GM12874 (cell line): ENCODE measurements around the gene TSC22D1.

Experiments used
- TF ChIP-seq, protein P1 (sequence below): IDR thresholded peaks from 2 replicates; pipeline ENCODE4 v1.5.1; 2011; ENCODE audit warnings: low read depth, mild to moderate bottlenecking, control low read depth, low read length, moderate library complexity; ENCODE audit not compliant: insufficient read depth

The TSC22D1 gene

DNA sequence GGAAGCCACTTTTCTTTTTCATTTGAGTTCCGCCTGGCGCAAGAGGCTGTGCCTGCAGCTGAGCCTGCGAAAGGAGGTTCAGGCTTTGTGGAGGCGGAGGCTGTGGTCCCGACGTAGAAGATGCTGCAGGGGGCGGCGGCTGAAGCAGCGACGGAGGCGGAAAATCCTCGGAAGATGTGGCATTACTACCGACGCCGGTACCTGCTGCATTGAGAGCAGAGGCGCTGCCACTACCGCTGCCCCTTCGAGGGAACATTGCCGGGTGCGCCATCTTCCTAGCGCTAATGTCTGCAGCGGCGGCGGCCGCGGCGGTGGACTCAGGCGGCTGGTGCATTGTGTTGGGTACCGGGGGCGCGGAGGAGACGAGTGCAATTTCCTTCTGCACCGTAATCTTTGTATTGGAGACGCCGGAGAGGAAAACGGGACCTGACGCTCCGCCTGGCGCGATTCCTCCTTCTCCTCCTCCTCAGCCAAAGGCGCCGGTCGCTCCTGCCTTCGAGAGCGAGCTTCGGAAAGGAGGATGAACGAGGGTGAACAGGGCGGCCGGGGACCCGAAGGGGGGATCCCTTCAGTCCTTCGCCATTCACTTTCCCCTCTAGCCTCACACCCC is at the start of gene TSC22D1:
TSC22D1 (minus strand) TSS at position 590 of the 610 bp plus-strand sequence; CDS start at position 334, 256 bp downstream.
- TF ChIP-seq, protein P1, sequence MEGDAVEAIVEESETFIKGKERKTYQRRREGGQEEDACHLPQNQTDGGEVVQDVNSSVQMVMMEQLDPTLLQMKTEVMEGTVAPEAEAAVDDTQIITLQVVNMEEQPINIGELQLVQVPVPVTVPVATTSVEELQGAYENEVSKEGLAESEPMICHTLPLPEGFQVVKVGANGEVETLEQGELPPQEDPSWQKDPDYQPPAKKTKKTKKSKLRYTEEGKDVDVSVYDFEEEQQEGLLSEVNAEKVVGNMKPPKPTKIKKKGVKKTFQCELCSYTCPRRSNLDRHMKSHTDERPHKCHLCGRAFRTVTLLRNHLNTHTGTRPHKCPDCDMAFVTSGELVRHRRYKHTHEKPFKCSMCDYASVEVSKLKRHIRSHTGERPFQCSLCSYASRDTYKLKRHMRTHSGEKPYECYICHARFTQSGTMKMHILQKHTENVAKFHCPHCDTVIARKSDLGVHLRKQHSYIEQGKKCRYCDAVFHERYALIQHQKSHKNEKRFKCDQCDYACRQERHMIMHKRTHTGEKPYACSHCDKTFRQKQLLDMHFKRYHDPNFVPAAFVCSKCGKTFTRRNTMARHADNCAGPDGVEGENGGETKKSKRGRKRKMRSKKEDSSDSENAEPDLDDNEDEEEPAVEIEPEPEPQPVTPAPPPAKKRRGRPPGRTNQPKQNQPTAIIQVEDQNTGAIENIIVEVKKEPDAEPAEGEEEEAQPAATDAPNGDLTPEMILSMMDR = no peak

DNA sequence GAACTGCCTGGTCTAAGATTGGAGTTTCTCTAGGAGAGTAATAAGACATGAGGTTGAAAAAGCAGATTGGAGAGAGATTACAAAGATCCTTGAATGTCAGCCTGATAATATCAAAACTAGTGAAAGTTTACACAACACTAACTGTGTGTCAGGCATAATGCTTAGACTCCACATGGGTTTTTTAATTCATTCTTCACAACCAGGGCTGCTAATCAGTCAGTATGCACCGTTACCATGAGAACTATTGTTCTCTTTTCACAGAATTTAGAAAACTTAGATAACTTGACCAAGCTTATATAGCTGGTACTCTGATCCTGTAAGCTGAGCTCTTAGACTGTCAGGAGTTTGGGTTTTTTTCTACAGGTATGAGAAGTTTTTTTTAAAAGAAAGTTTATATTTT is 46.6 kb upstream of the TSC22D1 start:
- TF ChIP-seq, protein P1 = no peak

DNA sequence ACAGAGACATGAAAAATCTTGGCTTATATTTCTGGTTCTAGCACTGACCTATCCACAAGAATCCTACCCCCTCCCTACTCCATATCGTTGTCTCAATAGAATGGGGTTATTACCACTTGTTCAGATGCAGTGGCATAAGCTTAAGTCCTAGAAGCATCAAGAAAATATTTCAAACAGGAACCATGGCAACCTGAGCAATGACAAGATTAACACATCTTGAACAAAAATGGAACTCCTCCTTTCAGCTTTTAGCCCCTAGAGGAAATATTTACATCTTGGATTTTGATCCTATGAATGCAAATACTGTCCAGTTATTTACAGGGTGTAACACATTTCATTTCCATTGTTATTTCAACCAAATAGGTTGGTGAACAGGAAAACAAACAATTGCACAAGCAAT is 46.1 kb upstream of the TSC22D1 start:
- TF ChIP-seq, protein P1 = no peak

DNA sequence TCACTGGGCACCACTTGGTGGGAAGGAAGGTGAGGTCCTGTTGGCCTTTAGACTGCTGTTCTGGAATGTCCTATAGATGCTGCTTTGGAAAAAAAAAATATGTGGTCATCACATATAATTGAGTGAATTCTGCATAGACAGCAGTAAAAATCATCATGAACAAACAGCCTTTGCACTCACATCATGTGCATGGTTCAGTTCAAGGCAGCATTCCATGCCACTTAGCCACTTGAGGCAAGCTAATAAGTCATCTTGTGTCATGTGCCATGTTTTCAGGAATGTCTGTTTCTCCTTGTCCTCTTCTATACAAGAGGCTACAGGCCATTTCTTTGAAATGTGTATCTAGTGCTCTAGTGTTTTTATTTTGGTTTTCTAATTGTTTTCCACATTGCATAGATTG is 43.9 kb upstream of the TSC22D1 start:
- TF ChIP-seq, protein P1 = no peak

DNA sequence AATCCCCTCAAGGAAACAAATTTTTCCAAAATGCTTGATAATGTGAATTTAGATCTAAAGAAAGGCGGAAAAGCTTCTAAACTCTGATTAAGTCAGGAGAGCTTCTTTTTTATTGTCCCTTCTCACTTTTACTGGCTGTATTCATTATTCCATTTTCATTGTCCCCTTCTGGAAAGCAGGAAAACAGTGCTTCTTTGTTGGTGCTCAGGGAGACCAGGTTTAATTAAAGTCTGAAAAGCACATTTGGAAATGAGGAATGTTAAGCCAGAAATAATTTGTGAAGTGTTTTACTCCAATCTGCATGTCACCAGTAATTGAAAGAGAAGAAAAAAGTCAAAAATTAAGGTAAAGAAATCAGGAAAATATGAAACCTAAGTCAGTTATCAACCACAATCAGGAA is 43.5 kb upstream of the TSC22D1 start:
- TF ChIP-seq, protein P1 = no peak

DNA sequence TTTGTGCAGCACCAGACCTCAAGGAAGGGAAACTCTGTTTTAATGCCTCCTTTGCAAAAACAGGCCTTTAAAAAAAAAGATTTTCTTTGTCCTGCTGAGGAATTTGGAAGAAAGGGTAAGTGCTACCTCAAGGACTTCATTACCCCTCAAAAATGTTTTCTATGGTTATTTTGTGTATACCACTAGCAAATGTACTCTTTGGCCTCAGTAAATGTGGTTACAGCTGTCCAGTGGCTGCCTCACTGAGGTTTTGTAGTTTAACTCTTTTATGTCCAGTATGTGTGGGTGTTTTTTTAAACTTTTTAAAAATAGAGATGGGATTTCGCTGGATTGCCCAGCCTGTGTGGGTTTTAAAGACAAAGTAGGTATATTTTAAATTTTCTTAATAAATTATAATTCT is 42.2 kb upstream of the TSC22D1 start:
- TF ChIP-seq, protein P1 = no peak

DNA sequence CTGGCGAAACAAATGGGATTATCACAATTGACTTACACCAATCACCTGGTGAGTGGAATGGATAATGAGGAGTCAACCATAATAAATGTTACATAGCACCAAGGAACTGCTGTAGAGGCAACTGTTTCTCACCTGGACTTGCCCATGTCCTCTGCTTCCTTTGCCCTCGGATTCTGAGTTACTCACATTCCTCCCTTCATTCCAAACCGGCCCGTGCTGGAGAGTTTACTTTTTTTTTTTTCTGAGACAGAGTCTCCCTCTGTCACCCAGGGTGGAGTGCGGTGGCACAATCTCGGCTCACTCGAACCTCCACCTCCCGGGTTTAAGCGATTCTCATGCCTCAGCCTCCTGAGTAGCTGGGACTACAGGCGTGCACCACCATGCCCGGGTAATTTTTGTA is 41.5 kb upstream of the TSC22D1 start:
- TF ChIP-seq, protein P1 = no peak
